HepG2 (cell line): ENCODE measurements around the gene ZNF284. TPM values are rescaled to one million over a fixed set of nuclear protein-coding genes. Genes with fewer than 3 reads are reported as not detected.

Experiments
- ASH2L ChIP-seq: fragments of 300-600, 200-600 bp; sonication (generic); IDR thresholded peaks from 2 replicates; pipeline ENCODE4 v1.7.0; 2017; ENCODE audit warnings: low read depth, mild to moderate bottlenecking, moderate library complexity, mixed read lengths, low read length; ENCODE audit not compliant: insufficient read length
- ATF7 ChIP-seq, 2 experiments: fragments of 450-650 bp in 1 of 2; sonication (generic) in 1 of 2; formaldehyde crosslinking in 1 of 2; IDR thresholded peaks; 2 replicates each; pipeline versions ENCODE4 v1.4.0 to v1.6.1; 2016 to 2020; ENCODE audit warnings: antibody characterized with exemption in 1 of 2, mild to moderate bottlenecking in 1 of 2, missing genetic modification reagents in 1 of 2
- CERS6 ChIP-seq: sonication (generic); formaldehyde crosslinking; IDR thresholded peaks from 2 replicates; pipeline ENCODE4 v1.5.0; 2020; ENCODE audit warnings: missing genetic modification reagents
- FOXM1 ChIP-seq: sonication (generic); formaldehyde crosslinking; IDR thresholded peaks from 2 replicates; pipeline ENCODE4 v1.5.0; 2020; ENCODE audit warnings: missing genetic modification reagents
- MEF2D ChIP-seq: sonication (generic); formaldehyde crosslinking; IDR thresholded peaks from 2 replicates; pipeline ENCODE4 v1.5.1; 2020; ENCODE audit warnings: mild to moderate bottlenecking, missing genetic modification reagents
- NFAT5 ChIP-seq: sonication (generic); formaldehyde crosslinking; IDR thresholded peaks from 2 replicates; pipeline ENCODE4 v1.4.0; 2020; ENCODE audit warnings: missing genetic modification reagents
- PRDM10 ChIP-seq: sonication (generic); formaldehyde crosslinking; IDR thresholded peaks from 2 replicates; pipeline ENCODE4 v1.4.0; 2020; ENCODE audit warnings: low read depth, missing genetic modification reagents
- RCOR2 ChIP-seq: IDR thresholded peaks from 2 replicates; pipeline ENCODE4 v1.6.1; 2016; ENCODE audit warnings: missing biosample characterization, missing genetic modification reagents
- RELA ChIP-seq: sonication (generic); formaldehyde crosslinking; IDR thresholded peaks from 2 replicates; pipeline ENCODE4 v1.4.0; 2020; ENCODE audit warnings: missing genetic modification reagents
- RFXANK ChIP-seq: IDR thresholded peaks from 2 replicates; pipeline ENCODE4 v1.6.1; 2016
- TBP ChIP-seq: sonication (generic); formaldehyde crosslinking; IDR thresholded peaks from 2 replicates; pipeline ENCODE4 v1.5.0; 2020; ENCODE audit warnings: missing genetic modification reagents
- TBX2 ChIP-seq: sonication (generic); formaldehyde crosslinking; IDR thresholded peaks from 2 replicates; pipeline ENCODE4 v1.5.0; 2020; ENCODE audit warnings: missing genetic modification reagents, mild to moderate bottlenecking, borderline replicate concordance
- ZFP91 ChIP-seq: sonication (generic); formaldehyde crosslinking; IDR thresholded peaks from 2 replicates; pipeline ENCODE4 v1.9.0; 2022; ENCODE audit warnings: missing genetic modification reagents, mild to moderate bottlenecking, borderline replicate concordance
- ZNF619 ChIP-seq: sonication (generic); formaldehyde crosslinking; IDR thresholded peaks from 2 replicates; pipeline ENCODE4 v1.4.0; 2020; ENCODE audit warnings: mild to moderate bottlenecking, missing genetic modification reagents
- ZNF790 ChIP-seq: sonication (generic); formaldehyde crosslinking; IDR thresholded peaks from 2 replicates; pipeline ENCODE4 v1.8.0; 2022; ENCODE audit warnings: missing genetic modification reagents, mild to moderate bottlenecking, borderline replicate concordance
- ZZZ3 ChIP-seq: sonication (generic); formaldehyde crosslinking; IDR thresholded peaks from 2 replicates; pipeline ENCODE4 v1.4.0; 2020; ENCODE audit warnings: missing genetic modification reagents, mild to moderate bottlenecking, borderline replicate concordance
- polyA plus RNA-seq, 8 experiments: library from polyadenylated mRNA; depleted of rRNA in 3 of 8; stranded (reverse) in 7 of 8; unstranded in 1 of 8; fragments of >200 nt; fragmentation: Illumina TruSeq in 4 of 8; extraction: Trizol in 4 of 8; gene quantifications; 2 replicates each; pipeline versions ENCODE4 v1.2.1 to v1.2.3, GENCODE V29; 2011 to 2016; ENCODE audit warnings: low read depth in 4 of 8, missing spikeins in 1 of 8, mixed read lengths in 1 of 8; ENCODE audit not compliant: insufficient read depth in 1 of 8
- total RNA-seq, 5 experiments: library from RNA; depleted of rRNA; stranded (reverse); fragments of >200 nt; fragmentation: Illumina TruSeq; extraction: Trizol; gene quantifications; 2 replicates each; pipeline ENCODE4 v1.2.3, GENCODE V29; 2016; ENCODE audit warnings: low read depth in 1 of 5

ZNF284 gene
- total and polyA plus RNA-seq, 2 of the 13 experiments (the other 11 are each of a cell fraction or from before 2014, with no cell fraction given): 1.2 to 2.3 TPM

- TF ChIP-seq NFAT5 (0 out of 2 replicates have a peak, but pooled peaks have one; percentile 25), RFXANK (CRISPR knock-in tag) (no peak), ZNF790 (CRISPR knock-in tag) (no peak), CERS6 (no peak), MEF2D (CRISPR knock-in tag) (no peak), ATF7 (IDR thresholded peaks at IDR 0.05) (no peak), ATF7 (CRISPR knock-in tag; IDR thresholded peaks at IDR 0.05) (no peak), RCOR2 (CRISPR knock-in tag) (no peak), ZZZ3 (CRISPR knock-in tag) (no peak), TBP (no peak), FOXM1 (CRISPR knock-in tag) (no peak), ZFP91 (CRISPR knock-in tag) (peak; percentile 56; the same call in 1 of the 2 replicates), PRDM10 (no peak), TBX2 (0 out of 2 replicates have a peak, but pooled peaks have one; percentile 21), ZNF619 (CRISPR knock-in tag) (no peak), ASH2L (peak; percentile 35), RELA (CRISPR knock-in tag) (no peak)
Measured at GRCh38 chr19:44093931-44094765, 22.2 kb downstream of the ZNF284 start, which contains the start of gene ZNF224 (continued).
